Measurements from ENCODE around the gene SMOC2. TPM values are rescaled to one million over a fixed set of nuclear protein-coding genes. Genes with fewer than 3 reads are reported as not detected.

Gene SMOC2
- total RNA-seq, 1 experiment from 2014 or later, result 0.42 TPM

- DNase-seq (ENCODE audit: low read depth, low spot score) (no peak), ATAC-seq (no peak)
- Histone ChIP-seq H2AFZ (ENCODE audit: low read depth, low read length, poor library complexity, severe bottlenecking) (no peak overlapping the region), H3K79me2 (ENCODE audit: insufficient read depth, low read length) (no peaks in the 10 kb centered on the region), H3K4me2 (ENCODE audit: low read length) (no peak overlapping the region), H3K9ac (ENCODE audit: low read length) (no peak overlapping the region), H3K9me3 (ENCODE audit: control insufficient read depth in 1 of 2, insufficient read depth in 1 of 2, low read depth in 1 of 2, low read length in 2 of 2) (no peaks in the 10 kb centered on the region), H3K9me2 (ENCODE audit: insufficient read depth) (no peaks in the 10 kb centered on the region), H3K36me3 (ENCODE audit: control insufficient read depth in 1 of 2, insufficient read depth in 2 of 2, low read length in 2 of 2) (no peaks in the 10 kb centered on the region), H3K4me1 (ENCODE audit: control insufficient read depth in 1 of 2, insufficient read depth in 2 of 2, low read length in 2 of 2) (peaks cover 0 to 4% of the 10 kb centered on the region in 2 experiments; a peak in 1 of 4 replicates), H3K27ac (ENCODE audit: low read depth, low read length) (no peak overlapping the region), H3K27me3 (ENCODE audit: insufficient read depth, low read length) (no peaks in the 10 kb centered on the region), H4K20me1 (ENCODE audit: insufficient read depth) (no peaks in the 10 kb centered on the region), H3K4me3 (replicated peaks in 1 of 2; ENCODE audit: low read depth in 1 of 2, low read length in 2 of 2) (no peak overlapping the region)
- POLR2A ChIA-PET, result no interaction called here
- no TSS peak for BruUV-seq (replicated peaks)
- TF ChIP-seq EGR1 (IDR thresholded peaks at IDR 0.05; ENCODE audit: low read depth) (no peak), EZH2 (IDR thresholded peaks at IDR 0.05) (no peak), CEBPB (IDR thresholded peaks at IDR 0.05; ENCODE audit: low read depth) (no peak), EZH2phosphoT487 (IDR thresholded peaks at IDR 0.05; ENCODE audit: borderline replicate concordance) (no peak), TCF7L2 (IDR thresholded peaks at IDR 0.05; ENCODE audit: borderline replicate concordance, extremely low read depth, insufficient read depth, insufficient read length) (no peak), ZNF274 (IDR thresholded peaks at IDR 0.05; ENCODE audit: low read depth, low read length) (no peak), REST (IDR thresholded peaks at IDR 0.05; ENCODE audit: low read depth) (no peak), YY1 (IDR thresholded peaks at IDR 0.05; ENCODE audit: extremely low read depth, insufficient replicate concordance, low read depth, low read length) (no peak), CBX3 (IDR thresholded peaks at IDR 0.05; ENCODE audit: low read depth) (no peak), SIN3A (IDR thresholded peaks at IDR 0.05; ENCODE audit: low read depth) (no peak), POLR2AphosphoS5 (IDR thresholded peaks at IDR 0.05; ENCODE audit: low read depth, low read length) (no peak), JUND (IDR thresholded peaks at IDR 0.05) (no peak)
- CTCF ChIA-PET, result no interaction called here
- RAD21 ChIA-PET (ENCODE audit: low non-redundant PET in 1 of 2, low total read pairs in 2 of 2, uncharacterized antibody in 2 of 2, unreplicated experiment in 2 of 2), result no interaction called here
- intact Hi-C loops (cut with micrococcal nuclease), result no loop called here
Observed at GRCh38 chr6:168570211-168570610, 129.2 kb downstream of the SMOC2 start.
